GM23338 (cell line): Measurements from ENCODE around the gene LYL1. TPM values are rescaled to one million over a fixed set of nuclear protein-coding genes. Genes with fewer than 3 reads are reported as not detected.

Source experiments
- ATAC-seq: fragments of 200-7000 bp; cut with Tn5 transposase; 3 replicates; pipeline ENCODE4 v1.9.1; 2020
- DNase-seq: peaks from one replicate; pipeline ENCODE4 v3.0.0-alpha.2; 2015; ENCODE audit warnings: low spot score
- H2AFZ ChIP-seq: fragments of 200-600 bp; sonication (generic); 2 replicates; pipeline ENCODE4 v1.8.0; 2016; ENCODE audit warnings: antibody characterized with exemption, mild to moderate bottlenecking, moderate library complexity
- H3F3A ChIP-seq: fragments of 200-600 bp; sonication (generic); replicated peaks from 2 replicates; pipeline ENCODE4 v1.8.0; 2017; ENCODE audit warnings: antibody characterized with exemption, mixed run types, low read depth
- H3K27ac ChIP-seq: fragments of 200-600 bp; sonication (generic); 2 replicates; pipeline ENCODE4 v1.6.1; 2016; ENCODE audit warnings: low read depth
- H3K27me3 ChIP-seq: fragments of 200-600 bp; sonication (generic); 2 replicates; pipeline ENCODE4 v1.8.0; 2016; ENCODE audit warnings: mild to moderate bottlenecking, mixed run types, moderate library complexity; ENCODE audit not compliant: insufficient read depth
- H3K36me3 ChIP-seq: fragments of 200-600 bp; sonication (generic); 2 replicates; pipeline ENCODE4 v1.8.0; 2016; ENCODE audit warnings: mild to moderate bottlenecking; ENCODE audit not compliant: insufficient read depth
- H3K4me1 ChIP-seq: fragments of 200-600 bp; sonication (generic); 2 replicates; pipeline ENCODE4 v1.8.0; 2016; ENCODE audit warnings: mild to moderate bottlenecking, moderate library complexity; ENCODE audit not compliant: insufficient read depth
- H3K4me2 ChIP-seq: fragments of 200-600 bp; sonication (generic); 2 replicates; pipeline ENCODE4 v1.7.1; 2017; ENCODE audit warnings: mixed run types
- H3K4me3 ChIP-seq: fragments of 200-600 bp; sonication (generic); 2 replicates; pipeline ENCODE4 v1.6.1; 2016; ENCODE audit warnings: mixed run types
- H3K79me2 ChIP-seq: fragments of 200-600 bp; sonication (generic); replicated peaks from 2 replicates; pipeline ENCODE4 v1.8.0; 2017; ENCODE audit warnings: mild to moderate bottlenecking; ENCODE audit not compliant: insufficient read depth
- H3K9me2 ChIP-seq: fragments of 200-600 bp; sonication (generic); 2 replicates; pipeline ENCODE4 v1.8.0; 2017; ENCODE audit not compliant: insufficient read depth
- H4K20me1 ChIP-seq: fragments of 200-600 bp; sonication (generic); replicated peaks from 2 replicates; pipeline ENCODE4 v1.8.0; 2017; ENCODE audit warnings: mild to moderate bottlenecking; ENCODE audit not compliant: insufficient read depth
- H3K27ac Mint-ChIP-seq: 2 replicates; pipeline ENCODE4 v1.8.0; 2020; ENCODE audit warnings: inconsistent platforms, mild to moderate bottlenecking, moderate library complexity, mixed read lengths
- H3K27me3 Mint-ChIP-seq: 3 replicates; pipeline ENCODE4 v1.8.0; 2022; ENCODE audit warnings: low read depth, mild to moderate bottlenecking, moderate library complexity, mixed read lengths, inconsistent platforms; ENCODE audit not compliant: insufficient read depth, poor library complexity
- H3K36me3 Mint-ChIP-seq: 3 replicates; pipeline ENCODE4 v1.8.0; 2021; ENCODE audit warnings: low read depth, mild to moderate bottlenecking, inconsistent platforms, moderate library complexity, mixed read lengths
- H3K4me1 Mint-ChIP-seq: 3 replicates; pipeline ENCODE4 v1.8.0; 2020; ENCODE audit warnings: mild to moderate bottlenecking, inconsistent platforms, mixed read lengths
- H3K4me3 Mint-ChIP-seq: 3 replicates; pipeline ENCODE4 v1.8.0; 2021; ENCODE audit warnings: moderate library complexity, mild to moderate bottlenecking, inconsistent platforms, mixed read lengths
- H3K9me3 Mint-ChIP-seq: 3 replicates; pipeline ENCODE4 v1.8.0; 2020; ENCODE audit warnings: moderate library complexity, mild to moderate bottlenecking, inconsistent platforms, mixed read lengths
- CREB1 ChIP-seq: fragments of 250-450 bp; sonication (Bioruptor Pico); IDR thresholded peaks from 2 replicates; pipeline ENCODE4 v1.5.0; 2020; ENCODE audit warnings: low read depth, mild to moderate bottlenecking, moderate library complexity
- CTCF ChIP-seq, 2 experiments: fragments of 200-600 bp in 1 of 2; sonication (generic) in 1 of 2; conservative IDR thresholded peaks; 2 replicates each; pipeline versions ENCODE4 v1.5.1 to v1.6.1; 2016 to 2017; ENCODE audit warnings: antibody characterized with exemption in 2 of 2, low read depth in 2 of 2, mild to moderate bottlenecking in 2 of 2, moderate library complexity in 1 of 2
- EZH2phosphoT487 ChIP-seq: fragments of 200-600 bp; sonication (generic); IDR thresholded peaks from one replicate; pipeline ENCODE4 v1.8.1; 2018; ENCODE audit warnings: antibody characterized with exemption; ENCODE audit not compliant: unreplicated experiment
- JUNB ChIP-seq: IDR thresholded peaks from one replicate; pipeline ENCODE4 v1.6.1; 2016; ENCODE audit warnings: antibody characterized with exemption; ENCODE audit not compliant: unreplicated experiment
- NANOG ChIP-seq: IDR thresholded peaks from 2 replicates; pipeline ENCODE4 v1.6.1; 2016; ENCODE audit warnings: antibody characterized with exemption, borderline replicate concordance
- POLR2AphosphoS5 ChIP-seq: IDR thresholded peaks from 2 replicates; pipeline ENCODE4 v1.6.1; 2016; ENCODE audit warnings: antibody characterized with exemption, low read depth
- REST ChIP-seq: IDR thresholded peaks from one replicate; pipeline ENCODE4 v1.6.1; 2018; ENCODE audit warnings: antibody characterized with exemption; ENCODE audit not compliant: unreplicated experiment
- STAT1 ChIP-seq: IDR thresholded peaks from one replicate; pipeline ENCODE4 v1.6.1; 2016; ENCODE audit warnings: antibody characterized with exemption; ENCODE audit not compliant: unreplicated experiment
- ZNF114 ChIP-seq: fragments of 250-450 bp; sonication (Bioruptor Pico); IDR thresholded peaks from 2 replicates; pipeline ENCODE4 v1.5.0; 2020; ENCODE audit warnings: mild to moderate bottlenecking, moderate library complexity
- ZNF331 ChIP-seq: fragments of 250-450 bp; sonication (Bioruptor Pico); IDR thresholded peaks from 2 replicates; pipeline ENCODE4 v1.5.0; 2020; ENCODE audit warnings: low read depth, mild to moderate bottlenecking, moderate library complexity
- polyA plus RNA-seq: library from polyadenylated mRNA; unstranded; fragments of >200 nt; fragmentation: Nextera tagmentation; extraction: Ambion mirVana; gene quantifications from 2 replicates; pipeline ENCODE4 v1.2.1, GENCODE V29; 2016
- total RNA-seq: library from RNA; depleted of rRNA; stranded (reverse); fragments of >200 nt; shearing (Covaris generic); gene quantifications from 2 replicates; pipeline ENCODE4 v1.2.3, GENCODE V29; 2014

LYL1 gene
- total and polyA plus RNA-seq, 2 experiments from 2014 or later, result 1.2 to 2.2 TPM

- TF ChIP-seq POLR2AphosphoS5 (no peak), JUNB (no peak), CREB1 (CRISPR knock-in tag) (no peak)
Measured at GRCh38 chr19:13112555-13112954, 9.9 kb upstream of the LYL1 start (continued).

- Mint-ChIP-seq H3K36me3 (peaks cover 40% of the 10 kb centered on the region), H3K9me3 (no peaks in the 10 kb centered on the region), H3K4me1 (no peaks in the 10 kb centered on the region), H3K4me3 (no peak overlapping the region), H3K27ac (no peak overlapping the region), H3K27me3 (peaks cover 9% of the 10 kb centered on the region)
- Histone ChIP-seq H3K79me2 (peaks cover 15% of the 10 kb centered on the region), H3K27me3 (no peaks in the 10 kb centered on the region), H3K36me3 (peaks cover 13% of the 10 kb centered on the region), H2AFZ (no peak overlapping the region), H3K4me1 (no peaks in the 10 kb centered on the region), H3K4me3 (no peak overlapping the region), H3K27ac (no peak overlapping the region), H3F3A (peaks cover 3% of the 10 kb centered on the region), H3K4me2 (no peak overlapping the region), H3K9me2 (no peaks in the 10 kb centered on the region), H4K20me1 (peaks cover 9% of the 10 kb centered on the region)
- DNase-seq, result no peak
- no peak for TF ChIP-seq NANOG
- no peak for ATAC-seq
Measured at GRCh38 chr19:13110099-13110610, 7.5 kb upstream of the LYL1 start.

- Histone ChIP-seq H3K4me2 (no peak overlapping the region), H3K4me3 (no peak overlapping the region), H3K27ac (no peak overlapping the region), H2AFZ (no peak overlapping the region), H3K79me2 (peaks cover 9% of the 10 kb centered on the region), H3K4me1 (no peaks in the 10 kb centered on the region), H4K20me1 (peaks cover 9% of the 10 kb centered on the region), H3K27me3 (no peaks in the 10 kb centered on the region), H3K36me3 (peaks cover 9% of the 10 kb centered on the region), H3F3A (peaks cover 3% of the 10 kb centered on the region), H3K9me2 (no peaks in the 10 kb centered on the region)
- Mint-ChIP-seq H3K27me3 (peaks cover 9% of the 10 kb centered on the region), H3K9me3 (no peaks in the 10 kb centered on the region), H3K4me1 (no peaks in the 10 kb centered on the region; the same call in 2 of the 3 replicates), H3K4me3 (no peak overlapping the region), H3K27ac (no peak overlapping the region), H3K36me3 (peaks cover 34% of the 10 kb centered on the region)
- no peak for TF ChIP-seq CTCF (conservative IDR thresholded peaks at IDR 0.05; ENCODE audit: low read depth in 2 of 2)
- no peak for TF ChIP-seq CREB1 (CRISPR knock-in tag)
- TF ChIP-seq ZNF331 (CRISPR knock-in tag), result no peak
- no peak for TF ChIP-seq POLR2AphosphoS5
- no peak for TF ChIP-seq NANOG
- TF ChIP-seq STAT1, result no peak
- TF ChIP-seq EZH2phosphoT487, result no peak
- no peak for TF ChIP-seq REST
- TF ChIP-seq JUNB, result no peak
- no peak for TF ChIP-seq ZNF114 (CRISPR knock-in tag)
- no peak for DNase-seq
- ATAC-seq, result no peak
Measured at GRCh38 chr19:13109361-13110098, 6.9 kb upstream of the LYL1 start.
